K562 (cell line): ENCODE results near the gene DOLPP1. TPM values are rescaled to one million over a fixed set of nuclear protein-coding genes. Genes with fewer than 3 reads are reported as not detected.

ENCODE experiments used
- ATF3 ChIP-seq, 2 experiments: fragments of 450-650 bp in 1 of 2; sonication (generic) in 1 of 2; formaldehyde crosslinking in 1 of 2; IDR thresholded peaks in 1 of 2; conservative IDR thresholded peaks in 1 of 2; 2 replicates each; pipeline versions ENCODE4 v1.6.1 to v1.8.1; 2016 to 2023; ENCODE audit warnings: mild to moderate bottlenecking in 2 of 2, moderate library complexity in 2 of 2, inconsistent platforms in 1 of 2, missing genetic modification reagents in 1 of 2
- FOSL1 ChIP-seq: fragments of 200-800 bp; sonication (Bioruptor generic); conservative IDR thresholded peaks from 2 replicates; pipeline ENCODE4 v1.6.1; 2016; ENCODE audit warnings: missing genetic modification characterization, missing compliant biosample characterization
- GABPA ChIP-seq: fragments of 200-800 bp; sonication (Bioruptor generic); conservative IDR thresholded peaks from 2 replicates; pipeline ENCODE4 v1.6.1; 2016; ENCODE audit warnings: low read depth, missing genetic modification characterization, missing compliant biosample characterization
- HDAC6 ChIP-seq: IDR thresholded peaks from 2 replicates; pipeline ENCODE4 v1.6.1; 2012; ENCODE audit warnings: low read depth, mild to moderate bottlenecking, control low read depth, inconsistent platforms, low read length, moderate library complexity
- HOXB6 ChIP-seq: fragments of 250-450 bp; sonication (Bioruptor Pico); IDR thresholded peaks from 2 replicates; pipeline ENCODE4 v1.5.1; 2022; ENCODE audit warnings: mild to moderate bottlenecking, borderline replicate concordance
- NR4A1 ChIP-seq, 2 experiments: fragments of 250-450 bp in 1 of 2; fragments of 450-650 bp in 1 of 2; sonication (Bioruptor Pico) in 1 of 2; IDR thresholded peaks; 2 replicates each; pipeline versions ENCODE4 v1.4.0 to v1.6.1; 2016 to 2020; ENCODE audit warnings: mild to moderate bottlenecking in 2 of 2, missing compliant biosample characterization in 1 of 2, missing genetic modification characterization in 1 of 2, moderate library complexity in 1 of 2
- RBM17 ChIP-seq: fragments of 200-400 bp; formaldehyde crosslinking; IDR thresholded peaks from 2 replicates; pipeline ENCODE4 v1.6.1; 2017; ENCODE audit warnings: low read depth, mild to moderate bottlenecking, low read length, borderline replicate concordance
- RNF219 ChIP-seq: fragments of 250-450 bp; sonication (Bioruptor Pico); IDR thresholded peaks from 2 replicates; pipeline ENCODE4 v1.5.0; 2022; ENCODE audit warnings: mild to moderate bottlenecking
- SMAD3 ChIP-seq: fragments of 450-650 bp; formaldehyde crosslinking; conservative IDR thresholded peaks from 2 replicates; pipeline ENCODE4 v1.4.0; 2020; ENCODE audit warnings: mild to moderate bottlenecking
- STAT5A ChIP-seq: IDR thresholded peaks from 2 replicates; pipeline ENCODE4 v1.6.1; 2012; ENCODE audit warnings: low read length, inconsistent platforms, borderline replicate concordance
- ZNF318 ChIP-seq, 2 experiments: fragments of 450-650 bp; IDR thresholded peaks; 2 replicates each; pipeline ENCODE4 v1.6.1; 2016; ENCODE audit warnings: mild to moderate bottlenecking in 2 of 2, borderline replicate concordance in 1 of 2, low read depth in 1 of 2, moderate library complexity in 1 of 2
- ZNF583 ChIP-seq: fragments of 250-450 bp; sonication (Bioruptor Pico); IDR thresholded peaks from 2 replicates; pipeline ENCODE4 v1.4.0; 2020
- ZNF766 ChIP-seq: fragments of 200-800 bp; sonication (Bioruptor generic); conservative IDR thresholded peaks from 2 replicates; pipeline ENCODE4 v1.6.1; 2016; ENCODE audit warnings: missing genetic modification characterization, missing compliant biosample characterization
- polyA plus RNA-seq, 8 experiments: library from polyadenylated mRNA; depleted of rRNA in 4 of 8; stranded (reverse) in 5 of 8; unstranded in 3 of 8; fragments of >200 nt; fragmentation: Nextera tagmentation in 2 of 8; fragmentation: Illumina TruSeq in 1 of 8; extraction: Ambion mirVana in 2 of 8; extraction: Trizol in 1 of 8; gene quantifications; 2 replicates each; pipeline versions ENCODE4 v1.2.1 to v1.2.3, GENCODE V29; 2011 to 2014; ENCODE audit warnings: inconsistent platforms in 1 of 8, missing spikeins in 1 of 8
- total RNA-seq, 7 experiments: library from RNA; depleted of rRNA in 6 of 7; stranded (reverse); fragments of >200 nt in 6 of 7; fragmentation: Illumina TruSeq in 2 of 7; extraction: Trizol in 2 of 7; gene quantifications; 2 replicates each; pipeline versions ENCODE4 v1.2.1 to v1.2.3, GENCODE V29; 2011 to 2021; ENCODE audit warnings: low replicate concordance in 1 of 7

DOLPP1 gene
- total and polyA plus RNA-seq, 9 of the 15 experiments (the other 6 are each of a cell fraction or from before 2014, with no cell fraction given): 3.0 to 39.8 (median 30.5) TPM

- TF ChIP-seq HOXB6 (CRISPR knock-in tag) (no peak), ATF3 (IDR thresholded peaks at IDR 0.05) (peak; percentile 78), ATF3 (CRISPR knock-in tag; conservative IDR thresholded peaks at IDR 0.05) (no peak), NR4A1 (CRISPR knock-in tag; IDR thresholded peaks at IDR 0.05) (no peak), NR4A1 (tag; IDR thresholded peaks at IDR 0.05) (no peak), RNF219 (CRISPR knock-in tag) (no peak), RBM17 (no peak), GABPA (peak; percentile 88), SMAD3 (no peak), STAT5A (no peak), FOSL1 (peak; percentile 93), HDAC6 (no peak), ZNF318 (IDR thresholded peaks at IDR 0.05; ENCODE audit: borderline replicate concordance in 1 of 2, low read depth in 1 of 2) (0 out of 4 replicates have a peak, but pooled peaks of 1 of the 2 experiments have one; percentile 29), ZNF583 (CRISPR knock-in tag) (no peak), ZNF766 (CRISPR knock-in tag) (no peak)
Measured at GRCh38 chr9:129139993-129140396, 59.1 kb downstream of the DOLPP1 start (continued).
